Left ventricle myocardium inferior (tissue), 1 donor: Measurements from ENCODE around the gene MXD4. TPM values are rescaled to one million over a fixed set of nuclear protein-coding genes. Genes with fewer than 3 reads are reported as not detected.

Source experiments
- DNase-seq: peaks from one replicate; pipeline ENCODE4 v3.0.0-alpha.2; 2020
- H3K27ac ChIP-seq: fragments of 200-600 bp; replicated peaks from 2 replicates; pipeline ENCODE4 v1.8.0; 2021
- H3K27me3 ChIP-seq: fragments of 200-600 bp; 2 replicates; pipeline ENCODE4 v1.8.0; 2021; ENCODE audit warnings: low read depth
- H3K36me3 ChIP-seq: fragments of 200-600 bp; 2 replicates; pipeline ENCODE4 v1.8.0; 2021
- H3K4me1 ChIP-seq: fragments of 200-600 bp; 2 replicates; pipeline ENCODE4 v1.8.0; 2021
- H3K4me3 ChIP-seq: fragments of 200-600 bp; 2 replicates; pipeline ENCODE4 v1.8.0; 2021; ENCODE audit warnings: mild to moderate bottlenecking, moderate library complexity
- H3K9me3 ChIP-seq: fragments of 200-600 bp; replicated peaks from 2 replicates; pipeline ENCODE4 v1.8.0; 2021
- CTCF ChIP-seq: fragments of 200-600 bp; IDR thresholded peaks from 2 replicates; pipeline ENCODE4 v1.8.0; 2021; ENCODE audit warnings: antibody characterized with exemption, mild to moderate bottlenecking, borderline replicate concordance
- intact Hi-C: fragments of 100-400 bp; cut with micrococcal nuclease; formaldehyde crosslinking; loops from one replicate; pipeline ENCODE4 v1.11.0; 2022
- total RNA-seq: library from RNA; stranded (reverse); fragmentation: NEBNext Ultra II Directional; extraction: Animal tissue kit (Norgen Biotek cat#: 25700); gene quantifications from one replicate; pipeline ENCODE4 v1.2.1, GENCODE V29; 2021
- donor health status: DM: no; HTN: yes; CAD: no; lungs with severe emphysema.

MXD4 gene
- total RNA-seq, 1 donor from 2014 or later: 40.4 TPM

- Histone ChIP-seq H3K4me1 (peaks cover 62% of the 10 kb centered on the region), H3K9me3 (no peaks in the 10 kb centered on the region), H3K4me3 (no peak overlapping the region), H3K36me3 (peaks cover 6% of the 10 kb centered on the region), H3K27me3 (no peaks in the 10 kb centered on the region), H3K27ac (no peak overlapping the region)
- intact Hi-C loops: no loop called here
- DNase-seq: no peak
- no peak for TF ChIP-seq CTCF
Measured at GRCh38 chr4:2267841-2268240, 5.9 kb upstream of the MXD4 start.

DNA sequence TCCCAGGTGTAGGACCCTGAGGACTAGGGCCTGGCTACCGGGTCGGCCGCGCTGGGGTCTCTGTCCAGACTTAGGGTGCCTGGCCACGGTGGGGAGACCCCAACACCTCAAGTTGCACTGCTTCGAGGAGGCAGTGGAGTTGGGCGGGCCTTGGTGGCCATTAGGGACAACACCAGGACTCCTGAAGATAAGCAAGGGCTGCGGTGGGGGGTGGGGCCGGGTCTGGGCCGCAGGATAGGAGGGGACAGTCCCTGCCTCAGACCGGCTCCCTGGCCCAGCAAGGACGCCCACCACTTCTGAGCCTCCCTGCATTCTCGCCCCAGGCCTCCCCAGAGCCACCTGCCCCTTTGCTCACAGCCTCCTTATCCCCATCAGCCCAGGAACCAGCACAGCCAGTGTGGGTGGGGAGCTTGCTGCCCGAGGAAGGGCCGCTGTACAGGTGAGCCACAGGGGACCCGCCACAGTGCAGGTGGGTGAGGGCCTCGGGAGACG, 5.5 kb upstream of the MXD4 start:
- Histone ChIP-seq H3K9me3 (no peaks in the 10 kb centered on the region), H3K4me3 (no peak overlapping the region), H3K27ac (peak overlapping the region; percentile 76), H3K27me3 (no peaks in the 10 kb centered on the region), H3K36me3 (peaks cover 6% of the 10 kb centered on the region), H3K4me1 (peaks cover 66% of the 10 kb centered on the region)
- intact Hi-C loops: no loop called here
- TF ChIP-seq CTCF: no peak
- DNase-seq: no peak

- Histone ChIP-seq H3K4me3 (no peak overlapping the region), H3K9me3 (no peaks in the 10 kb centered on the region), H3K4me1 (peaks cover 66% of the 10 kb centered on the region), H3K27me3 (no peaks in the 10 kb centered on the region), H3K36me3 (peaks cover 6% of the 10 kb centered on the region), H3K27ac (peak overlapping the region; percentile 76)
- intact Hi-C loops: no loop called here
- no peak for TF ChIP-seq CTCF
- no peak for DNase-seq
Measured at GRCh38 chr4:2266821-2267220, 4.9 kb upstream of the MXD4 start.

DNA sequence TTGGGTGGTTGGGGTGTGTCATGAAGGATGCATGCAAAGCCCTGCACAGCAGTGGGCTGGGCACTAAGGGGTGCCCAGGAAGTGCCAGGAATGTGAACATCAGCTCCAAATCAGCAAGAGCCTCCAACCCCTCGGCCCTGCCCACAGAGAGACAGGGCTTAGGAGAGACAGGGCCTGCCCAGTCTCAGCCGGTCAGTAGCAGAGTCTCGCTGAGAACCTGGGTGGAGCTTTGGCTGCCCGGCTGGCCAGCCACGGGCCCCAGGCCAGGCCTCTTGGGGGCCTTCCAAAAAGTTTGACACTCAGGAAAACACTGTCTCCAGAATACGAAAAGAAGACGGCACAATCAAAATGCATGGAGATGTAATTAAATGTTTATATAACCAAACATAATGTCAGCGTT, 4.3 kb upstream of the MXD4 start:
- H3K27ac ChIP-seq: peak overlapping the region; percentile 76
- TF ChIP-seq CTCF: no peak
- peak; percentile 85 for DNase-seq
- peaks cover 69% of the 10 kb centered on the region for H3K4me1 ChIP-seq
- H3K9me3 ChIP-seq: no peaks in the 10 kb centered on the region
- peak overlapping the region; percentile 9 for H3K4me3 ChIP-seq
- H3K27me3 ChIP-seq: no peaks in the 10 kb centered on the region
- peaks cover 6% of the 10 kb centered on the region for H3K36me3 ChIP-seq
- intact Hi-C loops: no loop called here

GRCh38 chr4:2265113-2266110, 3.5 kb upstream of the MXD4 start:
- H3K27me3 ChIP-seq: no peaks in the 10 kb centered on the region
- TF ChIP-seq CTCF: no peak
- H3K9me3 ChIP-seq: no peaks in the 10 kb centered on the region
- peaks cover 77% of the 10 kb centered on the region for H3K4me1 ChIP-seq
- peak overlapping the region; percentile 9 for H3K4me3 ChIP-seq
- peaks cover under 1% of the 10 kb centered on the region for H3K36me3 ChIP-seq
- intact Hi-C loops: no loop called here
- DNase-seq: no peak
- H3K27ac ChIP-seq: peak overlapping the region; percentile 76
